IPS DF 6.9 (cell line): Measurements from ENCODE around the gene TOMM34.

Source experiments
- DNase-seq: peaks from one replicate; pipeline ENCODE4 v3.0.0-alpha.2; 2013; ENCODE audit warnings: low read depth, low spot score
- H3K27ac ChIP-seq: one replicate; pipeline ENCODE4 v1.5.1; 2013; ENCODE audit warnings: low read length, control low read depth
- H3K27me3 ChIP-seq: 2 replicates; pipeline ENCODE4 v1.6.1; 2013; ENCODE audit warnings: mild to moderate bottlenecking, low read length; ENCODE audit not compliant: control insufficient read depth, insufficient read depth
- H3K36me3 ChIP-seq: 2 replicates; pipeline ENCODE4 v1.6.1; 2013; ENCODE audit warnings: low read length; ENCODE audit not compliant: control insufficient read depth, insufficient read depth
- H3K4me1 ChIP-seq: 2 replicates; pipeline ENCODE4 v1.6.1; 2013; ENCODE audit warnings: low read length; ENCODE audit not compliant: control insufficient read depth, insufficient read depth
- H3K4me3 ChIP-seq: 2 replicates; pipeline ENCODE4 v1.5.1; 2013; ENCODE audit warnings: mild to moderate bottlenecking, low read length
- H3K9me3 ChIP-seq: 2 replicates; pipeline ENCODE4 v1.6.1; 2013; ENCODE audit warnings: low read length, inconsistent platforms; ENCODE audit not compliant: control insufficient read depth, insufficient read depth
- WGBS: extraction: QIAGEN DNeasy Blood & Tissue Kit; methylation state at CpG from one replicate; pipeline ENCODE4 v1.1.7; 2013; ENCODE audit warnings: mixed read lengths, missing lambda C conversion rate; ENCODE audit not compliant: insufficient read length, insufficient coverage; 5-methylcytosine and 5-hydroxymethylcytosine counted together

Gene TOMM34, protein sequence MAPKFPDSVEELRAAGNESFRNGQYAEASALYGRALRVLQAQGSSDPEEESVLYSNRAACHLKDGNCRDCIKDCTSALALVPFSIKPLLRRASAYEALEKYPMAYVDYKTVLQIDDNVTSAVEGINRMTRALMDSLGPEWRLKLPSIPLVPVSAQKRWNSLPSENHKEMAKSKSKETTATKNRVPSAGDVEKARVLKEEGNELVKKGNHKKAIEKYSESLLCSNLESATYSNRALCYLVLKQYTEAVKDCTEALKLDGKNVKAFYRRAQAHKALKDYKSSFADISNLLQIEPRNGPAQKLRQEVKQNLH

GRCh38 chr20:44960103-44960852, at the start of gene TOMM34:
Gene TOMM34, minus strand, starts transcription at chr20:44960397. Its CDS starts 64 bp downstream, at chr20:44960333.
- Histone ChIP-seq H3K4me1 (no peaks in the 10 kb centered on the region), H3K27ac (no peak within 1 kb of the TSS)

DNA sequence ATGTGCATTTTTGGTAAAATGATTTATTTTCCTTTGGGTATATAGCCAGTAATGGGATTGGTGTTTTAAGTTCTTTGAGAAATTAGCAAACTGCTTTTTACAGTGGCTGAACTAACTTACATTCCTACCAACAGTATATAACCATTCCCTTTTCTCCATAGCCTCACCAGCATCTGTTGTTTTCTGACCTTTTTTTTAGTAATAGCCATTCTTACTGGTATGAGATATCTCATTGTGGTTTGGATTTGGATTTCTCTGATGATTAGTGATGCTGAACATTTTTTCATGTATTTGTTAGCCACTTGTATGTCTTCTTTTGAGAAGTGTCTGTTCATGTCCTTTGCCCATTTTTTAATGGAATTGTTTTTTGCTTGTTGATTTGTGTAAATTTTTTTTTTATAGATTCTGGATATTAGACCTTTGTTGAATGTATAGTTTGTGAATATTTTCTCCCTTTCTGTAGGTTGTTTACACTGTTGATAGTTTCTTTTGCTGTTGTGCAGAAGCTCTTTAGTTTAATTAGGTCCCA, 48.4 kb upstream of the TOMM34 start:
- no peaks in the 10 kb centered on the region for H3K9me3 ChIP-seq
- H3K36me3 ChIP-seq, result no peaks in the 10 kb centered on the region
- no peak overlapping the region for H3K4me3 ChIP-seq
- H3K27ac ChIP-seq, result no peak overlapping the region
- no peaks in the 10 kb centered on the region for H3K27me3 ChIP-seq
- DNase-seq, result no peak
- no peaks in the 10 kb centered on the region for H3K4me1 ChIP-seq

More at GRCh38 chr20:44960103-44960852, at the start of gene TOMM34:
- peak within 1 kb of the TSS; percentile 93 for H3K4me3 ChIP-seq
- H3K9me3 ChIP-seq, result no peaks in the 10 kb centered on the region
- WGBS, result no CpG with 5 or more reads among the region's 60 CpGs
- peaks cover 9% of the 10 kb centered on the region; the same call in 1 of the 2 replicates for H3K36me3 ChIP-seq
- H3K27me3 ChIP-seq, result no peaks in the 10 kb centered on the region
- DNase-seq, result peak; percentile 87

- Histone ChIP-seq H3K4me1 (no peaks in the 10 kb centered on the region), H3K27ac (no peak overlapping the region), H3K4me3 (no peak overlapping the region), H3K36me3 (peaks cover 10% of the 10 kb centered on the region; the same call in 1 of the 2 replicates), H3K27me3 (no peaks in the 10 kb centered on the region; the same call in 1 of the 2 replicates), H3K9me3 (no peaks in the 10 kb centered on the region)
- DNase-seq, result no peak
- WGBS, result no CpG with 5 or more reads among the region's 5 CpGs
These were observed 37.5 kb upstream of the TOMM34 start for GRCh38 chr20:44997668-44998067.

DNA sequence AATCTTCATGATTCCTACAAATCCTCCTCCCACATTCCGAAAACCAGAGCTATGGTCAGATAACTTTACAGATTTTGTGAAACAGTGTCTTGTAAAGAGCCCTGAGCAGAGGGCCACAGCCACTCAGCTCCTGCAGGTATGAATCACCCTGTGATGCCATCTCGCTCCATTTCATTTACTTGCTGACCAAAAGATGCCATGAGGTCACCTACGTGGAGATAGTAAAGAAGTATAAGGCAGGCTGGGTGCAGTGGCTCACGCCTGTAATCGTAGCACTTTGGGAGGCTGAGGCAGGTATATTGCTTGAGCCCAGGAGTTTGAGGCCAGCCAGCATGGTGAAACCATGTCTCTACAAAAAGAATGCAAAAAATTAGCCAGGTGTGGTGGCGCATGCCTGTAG, 37.0 kb upstream of the TOMM34 start:
- no peak for DNase-seq
- no peaks in the 10 kb centered on the region for H3K9me3 ChIP-seq
- no peaks in the 10 kb centered on the region; the same call in 1 of the 2 replicates for H3K27me3 ChIP-seq
- no peaks in the 10 kb centered on the region for H3K4me1 ChIP-seq
- no CpG with 5 or more reads among the region's 6 CpGs for whole genome bisulfite sequencing
- H3K27ac ChIP-seq, result no peak overlapping the region
- H3K36me3 ChIP-seq, result peaks cover 10% of the 10 kb centered on the region; the same call in 1 of the 2 replicates
- no peak overlapping the region for H3K4me3 ChIP-seq

DNA sequence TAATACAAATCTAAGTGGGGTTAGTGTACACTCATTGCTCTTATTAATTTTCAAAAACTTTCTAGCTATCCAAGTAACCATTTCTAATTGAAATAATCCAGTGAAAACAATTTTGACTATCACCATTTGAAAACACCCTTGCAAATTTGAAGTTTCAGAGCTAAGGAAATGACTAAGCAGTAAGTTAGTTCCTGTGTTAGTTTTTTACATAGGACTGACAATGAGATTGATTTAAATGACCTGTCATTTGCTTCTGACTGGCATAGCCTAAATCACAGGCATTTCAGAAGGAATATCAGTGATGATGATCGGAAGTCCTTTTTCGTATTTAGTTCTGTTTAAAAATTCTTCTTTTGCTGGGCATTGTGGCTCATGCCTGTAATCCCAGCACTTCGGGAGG, 33.1 kb upstream of the TOMM34 start:
- no peak for DNase-seq
- no CpG with 5 or more reads among the region's 3 CpGs for WGBS
- Histone ChIP-seq H3K4me1 (no peaks in the 10 kb centered on the region), H3K27me3 (no peaks in the 10 kb centered on the region; the same call in 1 of the 2 replicates), H3K4me3 (no peak overlapping the region), H3K36me3 (peaks cover 5% of the 10 kb centered on the region; the same call in 1 of the 2 replicates), H3K27ac (no peak overlapping the region), H3K9me3 (no peaks in the 10 kb centered on the region)

DNA sequence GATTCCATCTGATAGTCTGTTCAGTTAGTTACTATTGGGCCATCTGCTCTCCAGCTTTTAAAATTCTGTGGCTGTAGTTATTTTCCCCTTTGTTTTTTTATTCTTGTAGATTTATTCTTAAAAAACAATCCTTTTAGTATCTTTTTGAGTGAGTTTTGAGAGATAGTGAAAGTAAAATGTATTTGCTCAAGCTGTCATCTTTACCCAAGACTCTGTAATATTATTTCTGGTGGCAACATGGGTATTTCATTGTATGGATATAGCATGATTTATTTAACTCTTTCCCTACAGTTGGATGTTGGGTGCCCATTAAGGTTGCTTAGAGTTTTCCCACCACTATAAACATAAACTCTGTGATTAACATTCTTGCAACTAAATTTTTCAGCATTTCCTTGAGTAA, 30.8 kb upstream of the TOMM34 start:
- no peak for DNase-seq
- Histone ChIP-seq H3K27me3 (no peaks in the 10 kb centered on the region), H3K36me3 (no peaks in the 10 kb centered on the region), H3K27ac (no peak overlapping the region), H3K4me3 (no peak overlapping the region), H3K4me1 (no peaks in the 10 kb centered on the region), H3K9me3 (no peaks in the 10 kb centered on the region)

GRCh38 chr20:44990425-44990824, 30.2 kb upstream of the TOMM34 start:
- no CpG with 5 or more reads among the region's 3 CpGs for WGBS
- DNase-seq, result no peak
- Histone ChIP-seq H3K4me3 (no peak overlapping the region), H3K27ac (no peak overlapping the region), H3K36me3 (no peaks in the 10 kb centered on the region), H3K9me3 (no peaks in the 10 kb centered on the region), H3K27me3 (no peaks in the 10 kb centered on the region), H3K4me1 (no peaks in the 10 kb centered on the region)

- no peaks in the 10 kb centered on the region for H3K36me3 ChIP-seq
- no peaks in the 10 kb centered on the region for H3K27me3 ChIP-seq
- DNase-seq, result no peak
- H3K4me3 ChIP-seq, result no peak overlapping the region
- no peaks in the 10 kb centered on the region for H3K9me3 ChIP-seq
- H3K4me1 ChIP-seq, result no peaks in the 10 kb centered on the region
- no peak overlapping the region for H3K27ac ChIP-seq
- WGBS, result no CpG with 5 or more reads among the region's 1 CpG
These were observed 28.5 kb upstream of the TOMM34 start for GRCh38 chr20:44988631-44989171.

GRCh38 chr20:44983093-44983674, 23.0 kb upstream of the TOMM34 start:
- WGBS, result no CpG with 5 or more reads among the region's 7 CpGs
- no peaks in the 10 kb centered on the region; the same call in 1 of the 2 replicates for H3K36me3 ChIP-seq
- DNase-seq, result no peak
- no peak overlapping the region for H3K4me3 ChIP-seq
- no peaks in the 10 kb centered on the region for H3K9me3 ChIP-seq
- H3K27ac ChIP-seq, result no peak overlapping the region
- H3K27me3 ChIP-seq, result no peaks in the 10 kb centered on the region
- no peaks in the 10 kb centered on the region for H3K4me1 ChIP-seq

- DNase-seq, result no peak
- no CpG with 5 or more reads among the region's 8 CpGs for WGBS
- H3K27ac ChIP-seq, result no peak overlapping the region
- H3K27me3 ChIP-seq, result no peaks in the 10 kb centered on the region
- no peaks in the 10 kb centered on the region; the same call in 1 of the 2 replicates for H3K36me3 ChIP-seq
- H3K4me1 ChIP-seq, result no peaks in the 10 kb centered on the region
- no peaks in the 10 kb centered on the region for H3K9me3 ChIP-seq
- H3K4me3 ChIP-seq, result no peak overlapping the region
These were observed 21.7 kb upstream of the TOMM34 start for GRCh38 chr20:44981736-44982406.
